ENCODE measurements around the gene SLITRK2.

Gene SLITRK2, protein sequence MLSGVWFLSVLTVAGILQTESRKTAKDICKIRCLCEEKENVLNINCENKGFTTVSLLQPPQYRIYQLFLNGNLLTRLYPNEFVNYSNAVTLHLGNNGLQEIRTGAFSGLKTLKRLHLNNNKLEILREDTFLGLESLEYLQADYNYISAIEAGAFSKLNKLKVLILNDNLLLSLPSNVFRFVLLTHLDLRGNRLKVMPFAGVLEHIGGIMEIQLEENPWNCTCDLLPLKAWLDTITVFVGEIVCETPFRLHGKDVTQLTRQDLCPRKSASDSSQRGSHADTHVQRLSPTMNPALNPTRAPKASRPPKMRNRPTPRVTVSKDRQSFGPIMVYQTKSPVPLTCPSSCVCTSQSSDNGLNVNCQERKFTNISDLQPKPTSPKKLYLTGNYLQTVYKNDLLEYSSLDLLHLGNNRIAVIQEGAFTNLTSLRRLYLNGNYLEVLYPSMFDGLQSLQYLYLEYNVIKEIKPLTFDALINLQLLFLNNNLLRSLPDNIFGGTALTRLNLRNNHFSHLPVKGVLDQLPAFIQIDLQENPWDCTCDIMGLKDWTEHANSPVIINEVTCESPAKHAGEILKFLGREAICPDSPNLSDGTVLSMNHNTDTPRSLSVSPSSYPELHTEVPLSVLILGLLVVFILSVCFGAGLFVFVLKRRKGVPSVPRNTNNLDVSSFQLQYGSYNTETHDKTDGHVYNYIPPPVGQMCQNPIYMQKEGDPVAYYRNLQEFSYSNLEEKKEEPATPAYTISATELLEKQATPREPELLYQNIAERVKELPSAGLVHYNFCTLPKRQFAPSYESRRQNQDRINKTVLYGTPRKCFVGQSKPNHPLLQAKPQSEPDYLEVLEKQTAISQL

DNA sequence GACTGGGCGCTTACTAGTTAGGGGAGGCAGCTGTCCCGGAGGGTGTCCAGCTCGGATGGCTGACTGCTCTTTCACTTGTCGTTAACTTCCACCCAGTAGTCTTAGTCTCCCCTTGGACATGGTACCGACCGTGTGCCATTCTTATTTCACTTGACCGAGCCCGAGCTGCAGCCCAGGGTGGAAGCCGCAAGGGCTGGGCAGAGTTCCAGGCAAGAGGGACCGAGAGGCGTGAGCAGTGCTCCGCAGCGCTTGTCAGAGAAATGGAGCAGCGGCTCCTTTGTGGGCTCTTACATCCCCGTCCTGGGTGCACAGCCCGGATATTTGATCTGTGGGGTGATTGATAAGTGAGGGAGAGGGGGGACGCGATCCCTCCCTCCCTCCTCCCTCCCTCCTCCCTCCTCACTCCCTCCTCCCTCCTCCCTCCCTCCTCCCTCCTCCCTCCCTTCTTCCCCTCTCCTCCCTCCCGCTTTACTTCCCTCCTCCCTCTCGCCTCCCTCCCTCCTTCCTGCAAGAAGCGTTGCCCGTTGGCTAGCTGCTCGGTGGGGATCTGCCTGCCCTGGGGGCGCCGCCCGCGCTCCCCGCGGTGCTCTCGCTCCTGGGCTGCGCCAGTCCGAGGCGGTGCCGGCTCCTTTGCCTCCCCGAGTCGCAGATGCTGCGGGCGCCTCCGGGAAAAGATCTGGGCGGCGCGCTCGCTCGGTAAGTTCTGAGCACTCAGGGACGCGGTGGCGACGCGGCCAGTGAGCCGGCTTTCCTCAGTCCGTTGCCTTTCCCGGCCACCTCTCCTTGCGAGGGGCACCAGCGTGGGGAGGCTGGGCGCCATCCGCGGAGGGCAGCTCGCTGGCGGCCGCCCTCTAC lies at the start of gene SLITRK2:
SLITRK2 (plus strand) TSS at position 499 of the 855 bp plus-strand sequence. CDS start 4,597 bp downstream, outside the sequence.
- DNase-seq, result no peak

DNA sequence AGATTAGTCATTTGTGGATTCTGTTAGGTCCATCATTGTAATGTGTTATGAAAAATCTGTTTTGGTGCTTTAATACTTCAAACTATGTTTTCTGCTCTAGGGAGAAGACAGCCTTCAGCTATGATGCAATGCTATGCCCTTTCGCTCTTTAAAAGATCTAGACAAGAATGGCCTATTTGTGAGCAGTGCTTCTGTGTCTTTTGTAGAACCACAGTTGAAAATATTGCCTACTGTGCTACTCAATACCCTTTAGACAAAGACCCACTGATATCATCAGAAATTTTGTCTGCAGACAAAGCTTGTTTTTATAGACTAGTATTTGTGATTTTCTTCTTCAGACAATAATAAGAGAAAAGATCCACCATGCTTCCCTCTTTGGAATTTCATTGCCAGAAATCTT lies 44.6 kb upstream of the SLITRK2 start:
- DNase-seq, result no peak

DNA sequence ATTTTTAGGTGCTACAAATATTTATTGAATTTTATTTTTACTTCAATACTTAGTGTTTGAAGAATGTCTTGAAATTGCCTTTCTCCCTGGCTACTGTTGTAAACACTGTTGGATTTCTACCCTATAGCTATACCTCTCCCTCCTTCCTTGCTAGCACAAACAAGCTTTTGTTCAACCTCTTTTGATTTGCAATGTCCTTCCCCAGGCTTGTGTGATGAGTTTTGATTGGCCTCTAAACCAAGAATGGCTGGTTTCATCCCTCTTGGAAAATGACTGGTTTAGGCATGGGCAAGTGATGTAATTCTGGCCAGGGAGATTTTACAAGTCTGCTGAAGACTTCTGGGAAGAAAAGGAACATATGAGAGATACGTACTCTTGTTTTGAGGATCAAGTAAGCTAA lies 25.3 kb upstream of the SLITRK2 start:
- no peak for DNase-seq

DNA sequence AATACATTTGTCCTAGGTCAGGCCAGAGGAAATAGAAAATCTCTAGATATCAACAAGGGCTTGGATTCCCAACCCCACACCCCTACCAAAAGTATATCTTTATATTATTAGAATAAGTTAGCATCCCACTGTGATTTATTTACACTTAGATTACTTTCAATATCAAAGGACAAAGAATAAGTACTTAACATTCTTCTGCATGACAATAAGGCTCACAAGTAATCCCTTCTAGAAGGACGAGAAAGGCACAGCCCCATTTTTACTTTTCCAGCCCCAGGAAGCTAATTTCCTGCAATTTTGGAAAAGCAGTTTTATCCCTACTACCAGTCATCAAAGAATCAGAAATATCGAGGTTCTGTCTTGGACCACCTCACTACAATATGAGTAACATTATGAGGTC lies 14.1 kb upstream of the SLITRK2 start:
- DNase-seq, result no peak

DNA sequence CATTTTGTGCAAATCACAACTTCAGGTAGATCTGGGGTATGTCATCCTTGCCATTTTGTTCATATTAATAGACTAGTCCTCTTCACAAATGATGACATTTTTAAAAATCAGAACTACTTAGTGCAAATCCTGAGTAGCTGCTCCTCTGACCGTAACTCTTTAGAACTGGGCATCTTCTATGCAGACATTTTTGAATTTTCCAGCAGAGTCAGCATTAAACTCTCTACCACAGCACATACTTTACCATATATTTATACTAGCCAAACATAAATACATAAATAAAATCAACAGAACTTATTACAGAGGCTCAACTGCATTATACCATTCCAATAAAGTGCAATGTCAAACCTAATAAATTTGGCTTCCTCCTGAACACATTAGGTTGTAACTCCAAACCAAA lies 4.5 kb upstream of the SLITRK2 start:
- no peak for DNase-seq

DNA sequence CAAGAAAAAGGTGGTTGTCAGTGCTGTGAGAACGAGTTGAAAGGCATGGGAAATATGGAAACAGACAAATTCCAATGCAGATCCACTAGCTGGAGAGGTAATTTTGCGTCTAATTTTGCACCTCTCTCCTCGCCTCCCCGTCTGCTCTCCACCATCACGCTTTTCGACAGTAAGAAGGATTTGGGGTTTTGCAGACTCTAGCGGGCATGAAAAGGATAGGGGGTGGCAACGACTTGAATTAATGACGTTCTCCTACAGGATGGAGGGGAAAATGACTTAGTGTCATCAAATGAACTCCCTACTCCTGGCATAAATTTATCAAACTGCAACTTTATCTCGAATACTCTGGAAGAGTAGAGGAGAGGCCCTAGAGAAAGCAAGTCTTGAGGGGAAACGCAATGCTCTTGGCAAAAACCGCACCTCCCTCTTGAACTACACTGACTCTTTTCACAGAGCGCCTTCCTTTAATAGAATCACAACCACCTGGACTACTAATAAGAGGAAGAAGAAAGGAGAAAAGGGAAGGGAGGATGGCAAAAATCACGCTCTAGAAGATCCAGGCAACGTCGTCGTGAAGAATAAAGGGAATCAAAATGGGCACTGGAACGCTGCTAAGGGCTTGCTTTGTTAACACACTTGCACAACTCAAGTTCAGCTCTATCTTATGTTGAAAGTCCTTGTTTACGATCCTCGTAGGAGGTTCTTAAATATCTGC lies 871 bp upstream of the SLITRK2 start:
- DNase-seq, result no peak

DNA sequence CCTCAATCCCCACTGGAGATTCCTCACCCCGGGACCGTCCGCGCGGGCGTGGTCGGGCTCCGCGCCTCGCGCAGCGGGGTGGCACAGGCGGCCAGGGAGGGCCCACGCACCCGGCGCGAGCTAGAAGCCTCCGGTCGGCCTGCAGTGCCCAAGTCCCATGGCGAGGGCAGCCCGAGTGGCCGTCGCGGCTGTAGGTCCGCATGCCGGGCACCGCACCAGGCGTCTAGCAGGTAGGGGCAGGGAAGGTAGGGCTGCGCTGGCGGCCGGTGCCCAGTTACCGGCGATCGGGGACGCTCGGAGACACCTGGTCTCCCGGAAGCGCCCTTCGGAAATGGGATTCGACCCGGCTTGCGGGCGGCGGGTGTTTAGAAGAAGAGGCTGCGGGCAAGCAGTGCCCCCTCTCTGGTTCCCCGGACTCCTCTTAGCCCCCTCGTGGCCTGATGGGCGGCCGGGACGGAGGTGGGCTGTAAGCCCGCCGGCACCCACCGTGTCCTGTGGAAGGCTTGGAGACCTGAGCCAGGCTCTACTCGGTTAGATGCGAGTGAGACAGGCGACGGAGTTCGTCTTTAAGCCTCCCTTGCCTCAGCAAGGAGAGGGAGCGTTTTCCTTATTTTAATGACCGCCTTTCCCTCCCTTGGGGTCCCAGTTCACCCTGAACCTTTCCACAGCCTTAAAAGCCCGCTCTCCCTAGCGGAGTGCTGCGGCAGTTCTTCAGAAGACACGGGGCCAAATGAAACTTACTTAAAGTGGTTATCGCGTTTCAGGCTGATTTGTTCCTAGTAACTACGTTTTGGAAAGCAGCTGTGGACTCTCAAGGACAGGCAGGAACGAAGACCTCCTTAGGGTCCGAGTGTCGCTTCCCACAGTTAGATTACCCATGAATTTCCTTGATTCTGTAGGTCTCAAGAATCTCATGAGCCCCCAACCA lies 821 bp downstream of the SLITRK2 start:
- DNase-seq, result no peak

DNA sequence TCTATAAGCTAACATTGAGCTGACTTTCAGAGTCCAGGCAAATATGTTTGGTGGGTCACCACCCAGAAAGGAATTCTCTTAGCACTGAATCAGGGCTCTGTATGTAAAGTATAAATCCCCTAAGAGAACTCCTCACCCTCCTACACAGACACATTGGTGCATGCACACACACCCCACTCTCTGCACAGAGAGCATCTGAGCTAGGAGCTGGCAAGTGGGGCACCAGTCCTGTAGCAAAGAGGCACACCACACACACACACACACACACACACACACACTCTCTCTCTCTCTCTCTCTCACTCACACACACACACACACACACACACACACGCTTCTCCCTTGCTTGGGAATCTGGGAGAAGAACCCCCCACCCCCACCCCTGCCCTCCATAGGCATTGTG lies 3.2 kb downstream of the SLITRK2 start:
- DNase-seq, result no peak

DNA sequence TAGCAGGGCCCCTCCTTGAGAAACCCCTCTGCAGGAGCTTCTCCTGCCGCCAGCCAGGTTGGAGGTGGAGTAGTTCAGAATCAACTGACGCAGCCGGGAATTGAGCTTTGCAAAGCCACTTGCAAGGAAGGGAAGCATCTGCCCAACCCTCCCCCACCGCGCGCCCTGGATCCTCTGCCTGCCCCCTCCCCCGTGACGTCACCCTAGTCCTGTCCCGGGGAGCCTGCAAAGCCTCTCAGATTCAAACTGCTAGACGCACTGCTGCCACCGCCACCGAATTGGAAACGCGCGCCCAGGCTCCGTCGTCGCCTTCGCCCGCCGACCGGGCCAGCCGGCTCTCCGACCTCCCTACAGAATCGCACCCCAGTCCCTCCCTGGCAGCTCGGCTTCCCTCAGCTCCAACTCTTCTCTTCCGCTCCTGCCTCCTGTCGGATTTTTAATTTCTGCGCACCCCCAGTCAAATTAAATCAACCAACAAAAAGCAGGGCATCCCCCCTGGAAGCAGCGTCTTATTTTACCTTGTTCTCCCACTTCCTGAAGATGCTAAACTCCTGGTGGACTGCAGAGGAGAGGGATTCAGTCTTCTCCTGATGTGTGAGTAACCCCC lies 3.8 kb downstream of the SLITRK2 start:
- DNase-seq, result no peak

DNA sequence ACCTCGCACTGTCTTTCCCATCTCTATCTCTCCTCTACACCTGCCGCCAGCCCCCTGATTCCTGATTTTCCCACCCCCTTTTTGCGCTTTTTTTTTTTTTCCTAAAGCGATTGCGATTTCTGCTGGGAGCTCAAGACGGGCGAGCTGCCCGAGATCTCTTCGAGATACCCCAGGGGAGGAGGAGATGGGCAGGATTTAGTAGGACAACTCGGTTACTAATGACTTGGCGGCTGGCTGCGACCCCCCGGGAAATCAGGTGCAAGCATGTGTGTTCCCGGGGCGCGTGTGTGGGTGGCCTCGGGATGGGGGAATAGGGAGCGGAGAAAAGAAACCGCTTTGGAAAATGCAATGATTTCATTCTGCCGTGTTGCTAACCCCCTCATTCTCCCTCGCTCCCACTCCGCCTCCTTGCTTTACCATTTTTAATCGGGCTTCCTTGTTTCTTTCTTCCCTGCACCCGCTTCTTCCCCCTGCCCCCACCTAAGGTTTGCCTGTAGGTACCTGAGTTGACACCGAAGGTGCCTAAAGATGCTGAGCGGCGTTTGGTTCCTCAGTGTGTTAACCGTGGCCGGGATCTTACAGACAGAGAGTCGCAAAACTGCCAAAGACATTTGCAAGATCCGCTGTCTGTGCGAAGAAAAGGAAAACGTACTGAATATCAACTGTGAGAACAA lies 4.4 kb downstream of the SLITRK2 start:
- no peak for DNase-seq

DNA sequence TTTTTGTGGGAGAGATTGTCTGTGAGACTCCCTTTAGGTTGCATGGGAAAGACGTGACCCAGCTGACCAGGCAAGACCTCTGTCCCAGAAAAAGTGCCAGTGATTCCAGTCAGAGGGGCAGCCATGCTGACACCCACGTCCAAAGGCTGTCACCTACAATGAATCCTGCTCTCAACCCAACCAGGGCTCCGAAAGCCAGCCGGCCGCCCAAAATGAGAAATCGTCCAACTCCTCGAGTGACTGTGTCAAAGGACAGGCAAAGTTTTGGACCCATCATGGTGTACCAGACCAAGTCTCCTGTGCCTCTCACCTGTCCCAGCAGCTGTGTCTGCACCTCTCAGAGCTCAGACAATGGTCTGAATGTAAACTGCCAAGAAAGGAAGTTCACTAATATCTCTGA lies 5.5 kb downstream of the SLITRK2 start:
- DNase-seq, result no peak

DNA sequence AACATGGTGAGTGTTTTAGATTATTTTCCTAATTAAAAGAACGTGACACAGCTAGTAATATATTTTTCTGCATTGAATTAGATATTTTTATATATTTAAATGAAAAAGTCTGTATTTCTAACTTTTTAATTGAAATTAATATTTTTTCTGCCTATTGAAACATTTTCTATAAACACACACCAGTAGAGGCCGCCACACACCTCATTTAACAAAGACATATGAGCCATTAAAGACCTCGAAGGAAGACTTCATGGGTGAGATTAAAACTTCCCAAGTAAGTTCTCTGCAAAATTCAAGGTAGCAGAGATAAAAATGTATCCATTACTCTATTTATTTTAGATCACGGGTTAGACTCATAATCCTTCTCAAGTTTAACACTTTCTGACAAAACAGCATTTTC lies 8.3 kb downstream of the SLITRK2 start:
- DNase-seq, result no peak

DNA sequence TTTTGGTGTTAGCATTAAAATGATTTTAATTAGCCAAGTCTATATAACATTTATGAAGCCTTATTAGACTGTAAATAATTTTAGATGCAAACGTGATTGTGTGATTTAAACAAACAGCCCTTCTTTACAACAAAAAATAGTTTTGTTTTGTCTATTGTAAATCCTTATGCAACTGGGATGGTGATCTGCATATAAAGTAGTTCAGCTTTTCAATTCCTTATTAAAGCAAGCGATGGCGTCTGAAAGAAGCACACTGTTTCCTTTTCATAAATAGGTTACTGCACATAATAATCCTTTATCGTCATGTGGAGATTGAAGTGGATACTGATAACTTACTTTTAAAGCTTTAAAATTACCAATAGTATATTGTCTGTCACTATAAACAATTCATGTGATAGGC lies 8.8 kb downstream of the SLITRK2 start:
- no peak for DNase-seq

DNA sequence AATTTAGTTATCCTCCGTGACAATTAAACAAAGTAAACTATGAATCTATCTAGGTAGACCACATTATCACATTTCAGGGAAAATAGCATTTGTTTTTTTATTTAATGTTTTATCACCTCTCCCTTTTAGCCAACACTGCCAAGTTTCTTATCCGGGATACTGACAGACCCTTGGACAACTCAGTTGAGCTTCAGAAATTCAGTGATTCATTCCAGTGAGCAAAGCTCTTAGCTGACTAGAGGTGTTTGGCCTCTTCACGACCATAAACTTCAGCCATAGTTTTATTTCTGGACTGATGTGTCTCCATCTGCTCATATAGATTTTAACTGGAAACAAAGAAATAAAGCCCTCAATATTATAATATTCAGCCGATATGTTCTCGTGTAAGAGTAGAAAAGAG lies 15.2 kb downstream of the SLITRK2 start:
- no peak for DNase-seq

DNA sequence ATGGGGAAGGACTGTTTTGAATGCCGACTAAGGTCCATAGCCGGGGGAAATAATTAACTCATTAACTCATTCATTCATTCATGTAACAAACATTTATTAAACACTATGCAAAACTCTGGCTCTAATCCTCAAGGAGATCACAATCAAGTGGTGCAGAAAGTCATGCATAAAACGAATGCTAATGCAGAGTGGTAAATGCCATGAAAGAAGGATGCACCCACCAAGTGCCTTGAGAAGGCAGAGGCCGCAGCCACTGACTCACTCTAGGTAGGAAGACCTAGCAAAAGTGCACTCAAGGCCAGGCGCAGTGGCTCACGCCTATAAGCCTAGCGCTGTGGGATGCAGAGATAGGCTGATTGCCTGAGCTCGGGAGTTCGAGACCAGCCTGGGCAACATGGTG lies 22.9 kb downstream of the SLITRK2 start:
- no peak for DNase-seq

DNA sequence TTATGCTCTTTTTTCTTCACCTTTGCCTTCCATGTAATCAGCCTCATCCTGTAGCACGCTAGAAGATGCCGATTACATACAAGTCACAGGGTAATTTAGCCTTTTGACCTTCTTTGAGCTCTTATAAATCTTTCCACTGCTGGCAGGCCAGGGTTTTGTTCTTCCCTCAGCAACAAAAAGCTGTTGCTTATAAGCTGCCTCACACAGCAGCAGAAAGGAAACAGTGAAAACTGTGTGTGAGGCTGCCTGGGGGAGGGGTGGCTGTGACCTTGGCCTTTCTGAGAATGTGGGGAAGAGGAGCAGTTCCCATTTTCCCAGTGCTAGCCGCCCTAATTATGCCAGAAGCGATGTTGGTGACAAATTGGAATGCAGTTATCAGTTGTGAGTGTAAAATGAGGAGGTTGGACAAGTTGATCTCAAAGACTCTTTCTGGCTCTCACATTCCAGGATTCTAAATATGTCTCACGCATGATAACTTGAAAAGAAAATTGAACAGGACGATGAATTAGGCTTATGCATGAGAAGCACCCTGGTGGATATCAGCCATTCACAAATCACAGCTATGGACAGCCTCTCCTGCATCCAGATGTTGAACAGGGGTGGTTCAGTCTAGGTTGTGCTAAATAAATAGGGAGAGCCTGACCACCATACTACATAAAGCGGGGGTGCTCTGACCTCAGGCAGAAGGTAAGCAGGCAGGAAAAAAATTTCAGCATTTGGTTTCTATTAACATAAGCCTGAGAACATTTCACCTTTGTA lies 25.7 kb downstream of the SLITRK2 start:
- DNase-seq, result no peak

DNA sequence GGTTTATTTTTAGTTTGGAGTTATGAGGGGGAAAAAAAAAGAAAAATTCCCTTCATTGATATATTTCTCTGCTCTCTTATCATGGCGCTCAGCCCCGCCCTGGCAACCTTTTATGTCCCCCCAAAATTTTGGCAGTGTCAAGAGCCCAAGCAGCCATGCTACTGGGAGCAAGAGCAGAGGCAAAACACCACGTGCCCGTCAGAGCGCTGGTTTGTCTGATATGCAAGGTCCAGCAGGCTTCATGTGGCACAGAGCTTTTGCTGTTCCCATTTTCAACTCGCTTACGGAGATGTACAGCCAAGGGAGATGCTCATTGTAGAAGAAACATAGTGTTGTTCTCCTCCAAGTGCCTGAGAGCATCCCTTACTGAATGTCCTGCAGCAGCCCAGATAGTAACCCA lies 27.3 kb downstream of the SLITRK2 start:
- DNase-seq, result no peak

DNA sequence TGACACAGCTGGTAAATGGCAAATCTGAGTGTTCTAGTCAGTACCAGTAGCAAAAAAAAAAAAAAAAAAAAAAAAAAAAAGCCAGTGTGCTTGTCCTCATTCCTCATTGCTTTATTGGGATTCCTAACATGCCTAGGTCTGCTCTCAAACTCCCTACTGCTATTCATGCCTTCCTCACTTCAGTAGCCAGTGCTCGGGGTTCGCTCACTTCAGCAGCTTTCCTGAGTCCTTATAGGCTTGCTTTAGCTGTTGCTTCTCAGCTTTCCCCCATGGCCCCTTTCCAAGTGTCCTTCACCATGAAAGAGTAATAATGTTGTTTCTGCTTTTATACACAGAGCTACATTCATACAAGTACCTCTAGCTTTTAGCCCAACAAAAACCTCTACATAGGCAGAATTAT lies 30.8 kb downstream of the SLITRK2 start:
- no peak for DNase-seq

DNA sequence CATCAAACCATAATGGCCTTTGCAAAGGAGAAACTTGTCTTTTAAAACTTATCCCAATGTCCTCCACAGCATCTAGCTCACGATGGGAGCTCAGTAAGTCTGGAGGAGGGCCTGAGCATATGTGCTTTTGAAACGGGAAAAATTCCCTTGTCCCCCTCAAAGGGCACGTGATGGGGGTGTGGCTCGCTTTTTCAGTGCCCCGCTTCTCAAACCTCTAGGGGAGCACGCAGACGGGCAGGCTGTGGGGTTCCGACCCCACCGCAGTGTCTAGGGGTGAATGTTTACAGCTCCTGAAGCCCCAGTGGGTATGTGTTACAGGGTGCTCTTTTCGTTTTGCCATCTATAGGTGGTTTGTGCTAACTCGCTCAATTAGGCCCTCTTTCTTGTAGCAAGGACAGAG lies 31.2 kb downstream of the SLITRK2 start:
- DNase-seq, result no peak

DNA sequence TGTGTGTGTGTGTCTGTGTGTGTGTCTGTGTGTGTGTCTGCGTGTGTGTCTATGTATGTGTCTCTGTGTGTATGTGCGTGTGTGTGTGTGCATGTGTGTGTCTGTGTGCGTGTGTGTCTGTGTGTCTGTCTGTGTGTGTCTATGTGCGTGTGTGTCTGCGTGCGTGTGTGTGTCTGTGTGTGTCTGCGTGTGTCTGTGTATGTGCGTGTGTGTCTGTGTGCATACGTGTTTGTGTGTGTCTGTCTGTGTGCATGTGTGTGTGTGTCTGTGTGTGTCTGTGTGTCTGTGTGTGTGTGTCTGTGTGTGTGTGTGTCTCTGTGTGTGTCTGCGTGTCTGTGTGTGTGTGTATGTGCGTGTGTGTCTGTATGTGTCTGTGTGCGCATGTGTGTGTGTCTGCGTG lies 35.6 kb downstream of the SLITRK2 start:
- DNase-seq, result no peak
